Measurements from ENCODE around the gene PACS2.

GRCh38 chr14:105324871-105325270 is 10.3 kb downstream of the PACS2 start:
- TF ChIP-seq CTCF (IDR thresholded peaks at IDR 0.05) (no peak), POLR2AphosphoS5 (IDR thresholded peaks at IDR 0.05) (no peak), POLR2A (IDR thresholded peaks at IDR 0.05) (no peak)

Measured in breast epithelium (tissue), 3 donors.